ENCODE measurements around the gene F11.
"Not testable (repeated sequence)": the region's sequence is repeated elsewhere in the genome, so short reads cannot be mapped to it uniquely, and the experiment has no call there.

Gene F11

GRCh38 chr4:186304216-186304615 lies 38.2 kb downstream of the F11 start:
- DNase-seq = no peak

- no peak for DNase-seq
Observed at GRCh38 chr4:186304866-186305505, 39.0 kb downstream of the F11 start.

- no peak for DNase-seq
Observed at GRCh38 chr4:186307497-186307896, 41.5 kb downstream of the F11 start.

GRCh38 chr4:186307916-186308315 lies 41.9 kb downstream of the F11 start:
- DNase-seq = no peak

- no peak for DNase-seq
Observed at GRCh38 chr4:186318481-186318880, 52.5 kb downstream of the F11 start.

- DNase-seq = not testable (repeated sequence)
Observed at GRCh38 chr4:186324660-186325059, 58.7 kb downstream of the F11 start.

- DNase-seq = no peak
Observed at GRCh38 chr4:186326391-186326790, 60.4 kb downstream of the F11 start.

GRCh38 chr4:186329372-186329771 lies 63.4 kb downstream of the F11 start:
- DNase-seq = no peak

- DNase-seq = no peak
Observed at GRCh38 chr4:186330368-186330767, 64.4 kb downstream of the F11 start.

- no peak for DNase-seq
Observed at GRCh38 chr4:186335793-186336192, 69.8 kb downstream of the F11 start.

Measured in stimulated activated naive CD4-positive, alpha-beta T cell (primary cell).